Measurements from ENCODE around the gene COL5A1.
"Not testable (repeated sequence)": the region's sequence is repeated elsewhere in the genome, so short reads cannot be mapped to it uniquely, and the experiment has no call there.

Gene COL5A1

GRCh38 chr9:134855900-134856377 lies 214.3 kb downstream of the COL5A1 start:
- TF ChIP-seq CTCF (IDR thresholded peaks at IDR 0.05; ENCODE audit: insufficient read depth, low read depth, low read length, missing control alignments): no peak
- no peak overlapping the region for H3K4me3 ChIP-seq (ENCODE audit: low read depth, low read length)
- DNase-seq (ENCODE audit: low read depth): no peak

GRCh38 chr9:134857451-134857850 lies 215.8 kb downstream of the COL5A1 start:
- H3K4me3 ChIP-seq (ENCODE audit: low read depth, low read length); DNase-seq (ENCODE audit: low read depth): not testable (repeated sequence)

GRCh38 chr9:134858051-134858841 lies 216.6 kb downstream of the COL5A1 start:
- DNase-seq (ENCODE audit: low read depth): peak; percentile 85
- TF ChIP-seq CTCF (IDR thresholded peaks at IDR 0.05; ENCODE audit: insufficient read depth, low read depth, low read length, missing control alignments): peak; percentile 50

GRCh38 chr9:134860510-134860909 lies 218.9 kb downstream of the COL5A1 start:
- no peak overlapping the region for H3K4me3 ChIP-seq (ENCODE audit: low read depth, low read length)
- TF ChIP-seq CTCF (IDR thresholded peaks at IDR 0.05; ENCODE audit: insufficient read depth, low read depth, low read length, missing control alignments): no peak
- DNase-seq (ENCODE audit: low read depth): no peak

More at GRCh38 chr9:134858051-134858841, 216.6 kb downstream of the COL5A1 start:
- H3K4me3 ChIP-seq (ENCODE audit: low read depth, low read length): peak overlapping the region; percentile 17

GRCh38 chr9:134861595-134862334 lies 220.2 kb downstream of the COL5A1 start:
- no peak for DNase-seq (ENCODE audit: low read depth)
- no peak for TF ChIP-seq CTCF (IDR thresholded peaks at IDR 0.05; ENCODE audit: insufficient read depth, low read depth, low read length, missing control alignments)
- no peak overlapping the region for H3K4me3 ChIP-seq (ENCODE audit: low read depth, low read length)

- no peak for TF ChIP-seq CTCF (IDR thresholded peaks at IDR 0.05; ENCODE audit: insufficient read depth, low read depth, low read length, missing control alignments)
- DNase-seq (ENCODE audit: low read depth): no peak
- no peak overlapping the region for H3K4me3 ChIP-seq (ENCODE audit: low read depth, low read length)
Observed at GRCh38 chr9:134863306-134863902, 221.8 kb downstream of the COL5A1 start.

Data from GM12865 (cell line).